ENCODE measurements around the gene ENPP6.

- TF ChIP-seq CTCF (IDR thresholded peaks at IDR 0.05) (no peak), POLR2A (IDR thresholded peaks at IDR 0.05) (no peak)
Measured at GRCh38 chr4:184201179-184201578, 16.5 kb downstream of the ENPP6 start.

Measured in uterus (tissue), 2 donors.